ENCODE results near the gene TRNP1.

- TF ChIP-seq CTCF (IDR thresholded peaks at IDR 0.05) (no peak), POLR2A (IDR thresholded peaks at IDR 0.05) (no peak)
Observed at GRCh38 chr1:27042670-27043069, 49.2 kb downstream of the TRNP1 start.

Measured in thyroid gland (tissue), 4 donors.